ENCODE results near the gene FARS2. TPM values are rescaled to one million over a fixed set of nuclear protein-coding genes. Genes with fewer than 3 reads are reported as not detected.

The FARS2 gene
- total and polyA plus RNA-seq, 2 donors (not counting 1 experiment from before 2014, with no cell fraction given): 11.0 to 18.5 TPM

DNA sequence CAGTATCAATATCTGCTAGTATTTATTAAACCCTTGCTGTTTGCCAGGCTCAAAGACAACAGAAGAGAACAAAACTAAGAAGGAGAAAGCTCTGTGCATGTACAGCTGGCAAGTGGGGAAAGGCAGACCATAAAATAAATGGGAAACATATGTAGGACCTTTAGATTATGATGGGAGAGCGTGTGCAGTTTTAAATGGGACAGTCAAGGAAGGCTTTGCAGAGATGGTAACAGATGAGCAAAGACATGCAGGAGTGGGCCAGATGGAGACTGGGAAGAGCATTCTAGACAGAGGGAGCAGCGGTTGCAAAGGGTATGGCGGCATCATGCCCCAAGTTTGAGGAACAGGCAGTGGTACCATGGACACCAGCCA, 485.4 kb downstream of the FARS2 start:
- Histone ChIP-seq H3K27me3 (ENCODE audit: control insufficient read depth, insufficient read depth, low read length) (no peaks in the 10 kb centered on the region), H3K79me2 (ENCODE audit: control insufficient read depth, insufficient read depth, low read length) (no peaks in the 10 kb centered on the region), H3K4me3 (replicated peaks in 1 of 4; ENCODE audit: control extremely low read depth in 1 of 4, insufficient read depth in 1 of 4, low read depth in 3 of 4, low read length in 4 of 4) (no peak overlapping the region), H3K4me1 (ENCODE audit: control insufficient read depth, extremely low read depth, insufficient read depth, low read length) (no peaks in the 10 kb centered on the region), H2AFZ (ENCODE audit: low read length) (no peak overlapping the region), H4K20me1 (ENCODE audit: control insufficient read depth, extremely low read depth, insufficient read depth, low read length) (no peaks in the 10 kb centered on the region), H3K9ac (ENCODE audit: insufficient read depth, low read length) (no peak overlapping the region), H3K4me2 (ENCODE audit: extremely low read depth, insufficient read depth, low read length) (no peak overlapping the region), H3K9me3 (ENCODE audit: control insufficient read depth, insufficient read depth, low read depth, low read length) (no peaks in the 10 kb centered on the region), H3K27ac (ENCODE audit: insufficient read depth, low read length) (no peak overlapping the region), H3K36me3 (ENCODE audit: control insufficient read depth, insufficient read depth, low read length) (no peaks in the 10 kb centered on the region)
- TF ChIP-seq, protein P1, sequence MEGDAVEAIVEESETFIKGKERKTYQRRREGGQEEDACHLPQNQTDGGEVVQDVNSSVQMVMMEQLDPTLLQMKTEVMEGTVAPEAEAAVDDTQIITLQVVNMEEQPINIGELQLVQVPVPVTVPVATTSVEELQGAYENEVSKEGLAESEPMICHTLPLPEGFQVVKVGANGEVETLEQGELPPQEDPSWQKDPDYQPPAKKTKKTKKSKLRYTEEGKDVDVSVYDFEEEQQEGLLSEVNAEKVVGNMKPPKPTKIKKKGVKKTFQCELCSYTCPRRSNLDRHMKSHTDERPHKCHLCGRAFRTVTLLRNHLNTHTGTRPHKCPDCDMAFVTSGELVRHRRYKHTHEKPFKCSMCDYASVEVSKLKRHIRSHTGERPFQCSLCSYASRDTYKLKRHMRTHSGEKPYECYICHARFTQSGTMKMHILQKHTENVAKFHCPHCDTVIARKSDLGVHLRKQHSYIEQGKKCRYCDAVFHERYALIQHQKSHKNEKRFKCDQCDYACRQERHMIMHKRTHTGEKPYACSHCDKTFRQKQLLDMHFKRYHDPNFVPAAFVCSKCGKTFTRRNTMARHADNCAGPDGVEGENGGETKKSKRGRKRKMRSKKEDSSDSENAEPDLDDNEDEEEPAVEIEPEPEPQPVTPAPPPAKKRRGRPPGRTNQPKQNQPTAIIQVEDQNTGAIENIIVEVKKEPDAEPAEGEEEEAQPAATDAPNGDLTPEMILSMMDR (conservative IDR thresholded peaks at IDR 0.05 in 1 of 2, IDR thresholded peaks at IDR 0.05 in 1 of 2; ENCODE audit: low read depth in 1 of 2, low read length in 2 of 2): no peak
- no peak for TF ChIP-seq EZH2 (IDR thresholded peaks at IDR 0.05; ENCODE audit: low read length, missing control alignments)
- DNase-seq (ENCODE audit: low read depth in 2 of 2): no peak

DNA sequence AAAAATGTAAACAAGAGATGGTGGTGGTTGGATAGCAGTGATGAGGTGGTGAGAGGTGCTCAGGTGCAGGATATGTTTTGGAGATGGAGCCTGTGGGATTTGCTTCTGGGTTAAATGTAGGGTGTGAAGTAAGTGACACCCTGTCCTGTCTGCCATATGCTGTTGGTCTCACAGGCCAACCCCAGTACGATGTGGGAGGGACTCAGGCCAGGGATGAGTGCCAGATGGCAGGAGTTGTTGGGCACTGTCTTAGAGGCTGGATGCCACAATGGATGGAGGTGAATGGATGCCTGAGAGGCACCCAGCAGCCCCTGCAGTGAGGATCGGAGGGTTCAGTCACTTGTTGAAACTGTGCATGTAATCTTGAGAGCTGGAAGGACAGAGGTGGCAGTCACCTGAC, 486.1 kb downstream of the FARS2 start:
- Histone ChIP-seq H2AFZ (ENCODE audit: low read length) (no peak overlapping the region), H3K4me1 (ENCODE audit: control insufficient read depth, extremely low read depth, insufficient read depth, low read length) (no peaks in the 10 kb centered on the region)
- TF ChIP-seq, protein P1 (conservative IDR thresholded peaks at IDR 0.05 in 1 of 2, IDR thresholded peaks at IDR 0.05 in 1 of 2; ENCODE audit: low read depth in 1 of 2, low read length in 2 of 2): no peak
- TF ChIP-seq EZH2 (IDR thresholded peaks at IDR 0.05; ENCODE audit: low read length, missing control alignments): no peak

DNA sequence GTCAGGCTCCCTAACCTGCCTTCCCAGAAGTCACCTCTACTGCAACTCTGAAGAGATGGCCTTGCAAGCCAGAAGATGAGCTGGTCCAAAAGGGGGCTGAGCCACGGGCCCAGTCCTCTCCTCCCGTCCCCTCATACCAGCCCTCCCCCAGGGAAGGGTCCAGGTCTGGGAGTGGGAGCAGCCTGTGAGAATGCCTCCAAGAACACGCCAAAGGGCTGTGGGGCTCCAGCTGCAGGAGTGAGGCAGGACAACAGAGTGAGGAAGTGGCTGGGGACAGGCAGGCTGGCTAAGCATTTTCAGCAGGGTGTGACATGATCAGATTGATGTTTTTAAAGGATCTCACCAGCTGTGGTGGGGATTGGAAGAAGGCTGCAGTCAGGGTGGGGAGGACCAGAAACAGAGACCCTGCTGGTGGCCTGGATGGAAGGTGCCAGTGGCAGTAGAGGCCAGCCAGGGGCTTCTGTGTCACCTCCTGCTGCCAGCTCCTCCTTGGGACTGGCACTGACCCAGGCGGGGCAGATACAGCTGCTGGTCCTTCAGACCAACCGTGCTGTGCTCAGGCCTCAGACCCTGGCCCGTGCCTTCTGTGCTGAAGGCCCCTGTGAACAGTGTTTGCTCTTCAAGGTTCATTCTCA, 487.8 kb downstream of the FARS2 start:
- Histone ChIP-seq H3K4me3 (replicated peaks in 1 of 4; ENCODE audit: control extremely low read depth in 1 of 4, insufficient read depth in 1 of 4, low read depth in 3 of 4, low read length in 4 of 4) (no peak overlapping the region), H2AFZ (ENCODE audit: low read length) (no peak overlapping the region), H3K9me3 (ENCODE audit: control insufficient read depth, insufficient read depth, low read depth, low read length) (no peaks in the 10 kb centered on the region), H3K4me1 (ENCODE audit: control insufficient read depth, extremely low read depth, insufficient read depth, low read length) (no peaks in the 10 kb centered on the region), H3K4me2 (ENCODE audit: extremely low read depth, insufficient read depth, low read length) (no peak overlapping the region), H3K9ac (ENCODE audit: insufficient read depth, low read length) (no peak overlapping the region), H3K27me3 (ENCODE audit: control insufficient read depth, insufficient read depth, low read length) (no peaks in the 10 kb centered on the region), H3K79me2 (ENCODE audit: control insufficient read depth, insufficient read depth, low read length) (no peaks in the 10 kb centered on the region), H3K27ac (ENCODE audit: insufficient read depth, low read length) (no peak overlapping the region), H3K36me3 (ENCODE audit: control insufficient read depth, insufficient read depth, low read length) (no peaks in the 10 kb centered on the region), H4K20me1 (ENCODE audit: control insufficient read depth, extremely low read depth, insufficient read depth, low read length) (no peaks in the 10 kb centered on the region)
- DNase-seq (ENCODE audit: low read depth in 2 of 2): no peak
- TF ChIP-seq EZH2 (IDR thresholded peaks at IDR 0.05; ENCODE audit: low read length, missing control alignments): no peak
- TF ChIP-seq, protein P1 (conservative IDR thresholded peaks at IDR 0.05 in 1 of 2, IDR thresholded peaks at IDR 0.05 in 1 of 2; ENCODE audit: low read depth in 1 of 2, low read length in 2 of 2): no peak

More for the DNA sequence above, 486.1 kb downstream of the FARS2 start:
- no peaks in the 10 kb centered on the region for H3K27me3 ChIP-seq (ENCODE audit: control insufficient read depth, insufficient read depth, low read length)
- no peak overlapping the region for H3K4me3 ChIP-seq (replicated peaks in 1 of 4; ENCODE audit: control extremely low read depth in 1 of 4, insufficient read depth in 1 of 4, low read depth in 3 of 4, low read length in 4 of 4)
- no peak overlapping the region for H3K4me2 ChIP-seq (ENCODE audit: extremely low read depth, insufficient read depth, low read length)
- H3K79me2 ChIP-seq (ENCODE audit: control insufficient read depth, insufficient read depth, low read length): no peaks in the 10 kb centered on the region
- no peak for DNase-seq (ENCODE audit: low read depth in 2 of 2)
- no peak overlapping the region for H3K27ac ChIP-seq (ENCODE audit: insufficient read depth, low read length)
- H3K9me3 ChIP-seq (ENCODE audit: control insufficient read depth, insufficient read depth, low read depth, low read length): no peaks in the 10 kb centered on the region
- H3K9ac ChIP-seq (ENCODE audit: insufficient read depth, low read length): no peak overlapping the region
- H4K20me1 ChIP-seq (ENCODE audit: control insufficient read depth, extremely low read depth, insufficient read depth, low read length): no peaks in the 10 kb centered on the region
- H3K36me3 ChIP-seq (ENCODE audit: control insufficient read depth, insufficient read depth, low read length): no peaks in the 10 kb centered on the region

All from fibroblast of lung (primary cell).